BE2C (cell line): ENCODE results near the gene CDK5RAP2.

Source experiments
- DNase-seq: peaks from one replicate; pipeline ENCODE4 v3.0.0-alpha.2; 2020
- H3K27me3 ChIP-seq: fragments of 250-450 bp; sonication (Bioruptor Pico); 2 replicates; pipeline ENCODE4 v1.5.1; 2020; ENCODE audit warnings: mild to moderate bottlenecking
- H3K36me3 ChIP-seq: fragments of 250-450 bp; sonication (Bioruptor Pico); 2 replicates; pipeline ENCODE4 v1.5.1; 2020; ENCODE audit warnings: mild to moderate bottlenecking
- H3K4me1 ChIP-seq: fragments of 250-450 bp; sonication (Bioruptor Pico); 2 replicates; pipeline ENCODE4 v1.5.1; 2020
- H3K4me3 ChIP-seq: 2 replicates; pipeline ENCODE4 v1.5.1; 2011; ENCODE audit warnings: low read depth, low read length
- H3K9me3 ChIP-seq: fragments of 250-450 bp; sonication (Bioruptor Pico); 2 replicates; pipeline ENCODE4 v1.5.1; 2020
- TF ChIP-seq, protein P1 (sequence below): IDR thresholded peaks from 2 replicates; pipeline ENCODE4 v1.5.1; 2012; ENCODE audit warnings: mild to moderate bottlenecking, low read depth, low read length

The CDK5RAP2 gene

DNA sequence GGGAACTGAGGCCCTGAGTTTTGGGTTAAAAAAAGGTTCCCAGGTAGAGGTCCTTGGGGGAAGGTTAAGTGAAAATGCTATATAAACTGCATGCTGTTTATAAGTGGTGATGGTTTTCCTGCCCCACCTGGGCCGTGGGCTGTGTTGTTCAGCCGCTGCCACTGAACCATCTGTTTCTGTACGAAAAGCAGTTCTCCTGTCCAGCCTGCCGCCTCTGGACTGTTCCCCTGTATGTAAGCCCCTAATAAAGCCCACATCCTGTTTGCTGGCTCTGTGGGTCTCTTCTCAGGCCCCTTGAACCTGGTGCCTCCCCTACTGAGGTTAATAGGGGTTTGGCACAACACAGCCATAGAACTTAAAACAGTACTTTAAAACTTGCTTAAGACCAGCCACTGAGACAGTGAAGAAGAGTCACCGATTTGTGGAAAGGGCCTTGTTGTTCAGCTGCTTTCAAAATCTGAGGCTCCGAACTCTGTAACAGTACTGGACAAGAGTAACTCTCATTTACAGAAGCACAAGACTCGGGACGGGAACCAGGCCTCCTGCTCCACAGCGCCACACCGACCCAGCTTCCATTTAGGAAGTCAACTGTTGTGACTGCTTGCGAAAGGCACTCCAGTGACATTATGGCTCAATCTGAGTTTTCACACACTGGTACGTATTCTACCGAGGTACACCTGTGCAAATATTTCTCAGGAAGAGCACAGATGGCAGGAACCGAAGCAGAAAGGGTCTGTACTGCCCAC is 192.5 kb downstream of the CDK5RAP2 start:
- TF ChIP-seq, protein P1, sequence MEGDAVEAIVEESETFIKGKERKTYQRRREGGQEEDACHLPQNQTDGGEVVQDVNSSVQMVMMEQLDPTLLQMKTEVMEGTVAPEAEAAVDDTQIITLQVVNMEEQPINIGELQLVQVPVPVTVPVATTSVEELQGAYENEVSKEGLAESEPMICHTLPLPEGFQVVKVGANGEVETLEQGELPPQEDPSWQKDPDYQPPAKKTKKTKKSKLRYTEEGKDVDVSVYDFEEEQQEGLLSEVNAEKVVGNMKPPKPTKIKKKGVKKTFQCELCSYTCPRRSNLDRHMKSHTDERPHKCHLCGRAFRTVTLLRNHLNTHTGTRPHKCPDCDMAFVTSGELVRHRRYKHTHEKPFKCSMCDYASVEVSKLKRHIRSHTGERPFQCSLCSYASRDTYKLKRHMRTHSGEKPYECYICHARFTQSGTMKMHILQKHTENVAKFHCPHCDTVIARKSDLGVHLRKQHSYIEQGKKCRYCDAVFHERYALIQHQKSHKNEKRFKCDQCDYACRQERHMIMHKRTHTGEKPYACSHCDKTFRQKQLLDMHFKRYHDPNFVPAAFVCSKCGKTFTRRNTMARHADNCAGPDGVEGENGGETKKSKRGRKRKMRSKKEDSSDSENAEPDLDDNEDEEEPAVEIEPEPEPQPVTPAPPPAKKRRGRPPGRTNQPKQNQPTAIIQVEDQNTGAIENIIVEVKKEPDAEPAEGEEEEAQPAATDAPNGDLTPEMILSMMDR = no peak
- DNase-seq = no peak
- Histone ChIP-seq H3K27me3 (no peaks in the 10 kb centered on the region), H3K36me3 (peaks cover 34% of the 10 kb centered on the region), H3K9me3 (no peaks in the 10 kb centered on the region), H3K4me3 (no peak overlapping the region), H3K4me1 (peaks cover 7% of the 10 kb centered on the region; the same call in 1 of the 2 replicates)

DNA sequence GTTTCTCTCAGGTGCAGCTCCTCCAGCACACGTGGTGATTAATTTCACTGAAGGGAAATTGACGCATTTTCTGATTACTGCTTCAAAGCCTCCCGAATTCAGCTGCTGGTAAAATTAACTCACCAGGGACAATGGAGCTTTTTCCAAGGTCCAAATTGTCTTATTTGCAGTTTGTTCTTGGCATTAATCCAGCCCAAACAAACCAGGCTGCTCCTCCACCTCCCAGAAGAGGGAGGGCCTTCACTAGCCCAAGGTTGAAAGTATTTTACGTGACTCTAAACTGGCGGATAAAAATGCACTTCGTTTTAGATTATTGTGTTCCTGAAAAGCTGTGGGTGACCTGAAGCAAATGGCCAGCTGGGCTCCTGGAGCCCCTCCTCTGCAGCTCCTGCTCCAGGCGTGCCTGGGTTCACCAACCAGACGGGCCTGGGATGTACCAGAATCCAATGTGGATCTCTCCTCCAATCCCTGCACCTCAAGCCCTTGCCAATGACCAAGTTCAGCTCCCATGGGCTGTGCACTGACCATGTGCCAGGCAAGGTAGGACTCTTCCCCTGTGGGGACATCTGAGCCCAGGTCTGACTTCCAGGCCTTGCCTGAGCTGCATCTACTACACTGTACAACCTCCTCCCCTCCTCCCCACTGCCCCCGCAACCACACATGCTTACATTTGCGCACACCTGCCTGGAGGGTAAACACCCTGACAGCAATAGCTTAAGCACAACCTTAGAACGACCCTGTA is 193.4 kb downstream of the CDK5RAP2 start:
- TF ChIP-seq, protein P1 = no peak
- H3K4me1 ChIP-seq = peaks cover 7% of the 10 kb centered on the region; the same call in 1 of the 2 replicates
- no peaks in the 10 kb centered on the region for H3K9me3 ChIP-seq
- peaks cover 25% of the 10 kb centered on the region for H3K36me3 ChIP-seq
- no peaks in the 10 kb centered on the region for H3K27me3 ChIP-seq
- H3K4me3 ChIP-seq = no peak overlapping the region
- DNase-seq = no peak

DNA sequence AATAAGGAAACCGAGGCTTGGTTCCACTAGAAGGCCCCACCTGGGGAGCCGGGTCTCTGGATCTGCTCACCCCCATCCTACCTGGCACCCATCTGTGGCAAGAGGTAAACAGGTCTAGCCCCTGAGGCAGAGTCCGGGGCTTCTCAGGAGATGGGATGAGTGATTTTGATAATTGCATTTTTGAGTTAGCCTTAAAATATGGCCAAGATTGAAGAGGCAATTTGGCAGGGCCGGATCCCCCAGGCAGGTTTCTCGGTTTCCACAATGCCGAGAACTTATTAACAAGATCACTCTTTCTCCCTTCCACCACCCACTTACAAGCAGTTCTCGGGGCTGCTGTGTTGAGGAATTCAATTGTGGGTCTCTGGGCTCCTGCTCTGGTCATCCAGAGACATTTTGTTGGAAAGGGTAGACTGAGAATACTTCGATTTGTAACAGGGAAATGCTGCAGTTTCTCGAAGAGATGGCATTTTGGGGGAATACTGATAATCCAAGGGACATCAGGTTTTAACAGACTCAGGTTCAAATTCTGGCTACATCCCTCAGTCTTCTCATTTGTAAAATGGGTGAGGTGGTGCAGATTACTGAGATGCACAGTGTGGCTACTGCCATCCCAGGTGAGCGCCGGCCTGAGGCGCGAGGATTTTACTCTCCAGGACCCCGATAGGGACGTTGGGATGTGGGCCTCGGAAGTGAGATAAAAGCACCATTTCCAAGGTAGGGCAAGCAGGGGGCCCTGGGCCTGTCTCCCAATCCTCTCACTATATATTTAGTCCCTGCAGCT is 194.2 kb downstream of the CDK5RAP2 start:
- Histone ChIP-seq H3K36me3 (peaks cover 18% of the 10 kb centered on the region), H3K9me3 (no peaks in the 10 kb centered on the region), H3K4me1 (peaks cover 7% of the 10 kb centered on the region; the same call in 1 of the 2 replicates), H3K27me3 (no peaks in the 10 kb centered on the region), H3K4me3 (no peak overlapping the region)
- TF ChIP-seq, protein P1 = no peak
- no peak for DNase-seq

DNA sequence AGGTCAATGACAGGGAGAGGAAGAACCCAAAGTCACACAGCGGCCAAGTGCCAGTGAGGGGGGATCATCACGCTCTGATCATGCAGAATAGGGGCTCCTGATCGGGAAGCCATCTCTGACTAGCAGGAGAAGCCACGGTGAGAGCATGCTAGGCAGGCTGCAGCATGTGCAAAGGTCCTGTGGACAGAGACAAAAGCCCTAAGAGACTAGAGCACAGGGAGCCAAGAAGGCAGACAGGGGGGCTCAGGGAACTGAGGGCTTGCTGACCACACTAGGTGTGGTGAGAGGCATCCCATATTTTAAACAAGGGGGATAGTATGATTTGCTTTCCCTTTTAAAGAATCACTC is 195.1 kb downstream of the CDK5RAP2 start:
- Histone ChIP-seq H3K36me3 (peaks cover 15% of the 10 kb centered on the region), H3K27me3 (no peaks in the 10 kb centered on the region), H3K9me3 (no peaks in the 10 kb centered on the region), H3K4me3 (no peak overlapping the region), H3K4me1 (peaks cover 7% of the 10 kb centered on the region; the same call in 1 of the 2 replicates)
- TF ChIP-seq, protein P1 = no peak
- no peak for DNase-seq

DNA sequence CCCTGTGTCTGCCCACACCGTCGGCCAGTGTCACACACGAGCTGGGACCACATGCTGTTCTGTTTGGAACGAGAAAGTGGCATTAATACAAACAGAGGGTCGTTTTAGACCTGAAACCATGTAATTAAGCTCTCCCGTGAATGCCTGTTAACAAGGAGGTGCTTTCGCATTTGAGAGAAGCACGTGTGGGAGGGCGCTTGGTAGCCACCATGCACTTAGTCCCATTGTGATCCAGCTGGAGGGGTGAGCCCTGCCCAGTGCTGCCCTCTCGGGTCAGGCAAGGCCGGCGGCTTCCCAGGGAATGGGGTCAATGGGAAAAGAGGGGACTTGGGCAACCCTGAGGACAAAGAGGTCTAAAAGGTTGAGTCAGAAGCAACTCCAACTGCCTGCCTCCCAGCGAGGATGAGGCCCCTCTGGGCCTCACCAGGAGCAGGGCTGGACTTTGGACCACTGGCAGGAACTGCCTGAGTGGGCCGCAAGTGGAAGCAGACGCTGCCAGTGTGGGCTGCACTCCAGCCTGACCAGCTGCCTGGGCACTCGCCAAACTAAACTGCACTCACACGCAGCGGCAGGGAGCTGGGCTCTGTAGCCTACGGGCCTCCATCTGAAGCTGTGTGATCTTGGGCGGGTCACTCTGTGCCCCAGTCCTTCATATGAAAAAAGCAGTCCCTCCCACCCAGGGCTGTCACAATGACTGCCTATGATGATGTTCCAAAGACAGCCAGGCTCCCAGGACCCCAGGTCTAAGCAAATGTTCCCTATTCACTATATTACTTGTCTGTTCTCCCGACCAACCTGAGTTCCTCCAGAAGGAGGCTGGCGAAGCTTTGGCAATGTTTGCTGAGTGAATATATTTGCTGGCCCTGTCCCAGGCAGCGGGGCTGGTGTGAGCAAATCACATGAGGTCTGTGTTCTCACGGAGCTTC is 195.7 kb downstream of the CDK5RAP2 start:
- H3K27me3 ChIP-seq = no peaks in the 10 kb centered on the region
- DNase-seq = no peak
- H3K4me1 ChIP-seq = peaks cover 7% of the 10 kb centered on the region; the same call in 1 of the 2 replicates
- no peaks in the 10 kb centered on the region for H3K9me3 ChIP-seq
- H3K36me3 ChIP-seq = peaks cover 11% of the 10 kb centered on the region
- H3K4me3 ChIP-seq = no peak overlapping the region
- TF ChIP-seq, protein P1 = no peak
